ENCODE data around the gene FAAP100.
A peak's percentile ranks its signal among the peaks of the same experiment; 100 is the strongest.

DNA sequence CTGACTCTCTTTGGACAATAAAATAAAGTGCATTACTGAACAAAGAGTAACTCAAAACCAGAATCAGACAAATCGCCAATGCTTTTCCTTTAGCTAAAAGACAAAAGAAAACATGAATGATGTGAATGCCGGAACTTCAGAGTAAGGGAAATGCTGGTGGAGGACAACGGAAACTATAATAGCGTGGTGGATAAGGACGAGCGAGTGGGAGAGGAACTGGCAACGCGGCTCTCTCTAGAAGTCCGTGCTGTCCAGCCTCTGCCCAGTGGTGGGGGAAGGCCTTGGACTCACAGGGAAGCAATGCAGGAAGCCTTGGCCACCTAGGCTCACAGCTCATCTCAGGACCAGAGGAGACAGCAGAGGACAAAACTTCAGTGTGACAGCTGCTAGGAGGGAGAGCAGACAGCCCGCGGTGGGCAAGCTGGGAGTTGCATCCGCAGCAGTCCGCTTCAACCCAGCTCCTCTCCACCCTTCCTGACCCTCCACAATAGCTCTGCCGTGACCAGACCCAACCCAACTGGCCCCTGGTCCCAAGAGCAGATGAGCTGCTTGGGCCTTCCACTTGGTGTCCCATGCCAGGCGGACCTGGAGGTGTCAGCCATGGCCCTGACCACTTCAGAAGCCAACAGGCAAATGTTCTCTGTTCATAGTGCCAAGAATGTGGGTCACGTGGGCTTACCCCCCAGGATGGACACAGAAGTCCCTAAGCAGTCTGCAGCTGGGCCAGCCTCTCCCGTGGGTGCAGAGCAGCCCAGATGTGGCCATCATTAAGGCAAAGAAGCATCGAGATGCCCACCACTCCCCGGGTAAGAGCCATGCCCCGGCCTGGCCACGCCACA lies 5.3 kb upstream of the FAAP100 start:
- TF ChIP-seq POLR2A (IDR thresholded peaks at IDR 0.05) (no peak), POLR2AphosphoS5 (IDR thresholded peaks at IDR 0.05; ENCODE audit: insufficient read depth in 1 of 2, low read depth in 1 of 2) (peak in 1 of 2 donors; percentile 12)
- TF ChIP-seq, protein P1, sequence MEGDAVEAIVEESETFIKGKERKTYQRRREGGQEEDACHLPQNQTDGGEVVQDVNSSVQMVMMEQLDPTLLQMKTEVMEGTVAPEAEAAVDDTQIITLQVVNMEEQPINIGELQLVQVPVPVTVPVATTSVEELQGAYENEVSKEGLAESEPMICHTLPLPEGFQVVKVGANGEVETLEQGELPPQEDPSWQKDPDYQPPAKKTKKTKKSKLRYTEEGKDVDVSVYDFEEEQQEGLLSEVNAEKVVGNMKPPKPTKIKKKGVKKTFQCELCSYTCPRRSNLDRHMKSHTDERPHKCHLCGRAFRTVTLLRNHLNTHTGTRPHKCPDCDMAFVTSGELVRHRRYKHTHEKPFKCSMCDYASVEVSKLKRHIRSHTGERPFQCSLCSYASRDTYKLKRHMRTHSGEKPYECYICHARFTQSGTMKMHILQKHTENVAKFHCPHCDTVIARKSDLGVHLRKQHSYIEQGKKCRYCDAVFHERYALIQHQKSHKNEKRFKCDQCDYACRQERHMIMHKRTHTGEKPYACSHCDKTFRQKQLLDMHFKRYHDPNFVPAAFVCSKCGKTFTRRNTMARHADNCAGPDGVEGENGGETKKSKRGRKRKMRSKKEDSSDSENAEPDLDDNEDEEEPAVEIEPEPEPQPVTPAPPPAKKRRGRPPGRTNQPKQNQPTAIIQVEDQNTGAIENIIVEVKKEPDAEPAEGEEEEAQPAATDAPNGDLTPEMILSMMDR (IDR thresholded peaks at IDR 0.05), result no peak

Data from vagina (tissue), 2 donors.